Left renal pelvis (tissue), 4 donors: Measurements from ENCODE around the gene NEK9. TPM values are rescaled to one million over a fixed set of nuclear protein-coding genes. Genes with fewer than 3 reads are reported as not detected.
A peak's percentile ranks its signal among the peaks of the same experiment; 100 is the strongest.

ENCODE experiments used
- DNase-seq, 4 donors: peaks; one replicate each; pipeline ENCODE4 v3.0.0-alpha.2; 2013; ENCODE audit warnings: low read depth in 4 of 4, low spot score in 3 of 4
- polyA plus RNA-seq, 4 donors: library from polyadenylated mRNA; unstranded; fragments of 120-200 nt; gene quantifications; one replicate each; pipeline ENCODE4 v1.2.1, GENCODE V29; 2013; ENCODE audit not compliant: insufficient read length in 4 of 4

NEK9 gene
- polyA plus RNA-seq, 4 donors, result 117 to 141 (median 122) TPM

DNA sequence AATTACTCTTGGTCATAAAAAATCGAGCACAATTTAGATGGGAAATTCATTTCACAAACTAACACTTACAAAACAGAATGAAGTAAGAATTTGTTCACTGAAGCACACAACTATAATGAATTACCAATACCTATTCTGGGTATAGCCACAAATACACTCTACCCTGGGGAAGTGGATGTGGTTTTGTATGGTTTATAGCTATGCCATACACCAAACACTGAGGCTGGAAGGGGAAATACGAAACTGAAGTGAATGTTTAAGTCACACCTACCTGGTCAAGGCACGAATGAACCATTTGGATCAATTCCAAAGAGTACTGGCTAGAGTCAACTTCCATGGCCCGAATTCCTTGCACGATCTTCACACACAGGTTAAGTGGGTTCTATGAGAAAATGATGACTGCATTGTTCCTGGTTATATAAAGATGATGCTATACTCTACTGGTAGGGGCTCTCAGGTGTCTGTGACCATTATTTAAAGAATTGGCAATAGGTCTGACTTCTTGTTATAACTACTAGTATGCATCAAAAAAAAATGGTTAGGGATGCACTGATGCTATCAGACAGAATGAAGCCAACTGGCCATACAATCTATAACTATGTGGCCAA is 12.8 kb downstream of the NEK9 start:
- no peak for DNase-seq

GRCh38 chr14:75109877-75110276 is 17.0 kb downstream of the NEK9 start:
- DNase-seq, result no peak

GRCh38 chr14:75107186-75107585 is 19.7 kb downstream of the NEK9 start:
- DNase-seq, result no peak

GRCh38 chr14:75101491-75101890 is 25.4 kb downstream of the NEK9 start:
- no peak for DNase-seq

- DNase-seq, result no peak
These were observed 28.2 kb downstream of the NEK9 start for GRCh38 chr14:75098682-75099081.

GRCh38 chr14:75098212-75098611 is 28.6 kb downstream of the NEK9 start:
- DNase-seq, result no peak

- no peak for DNase-seq
These were observed 29.9 kb downstream of the NEK9 start for GRCh38 chr14:75096959-75097358.

- DNase-seq, result no peak
These were observed 31.2 kb downstream of the NEK9 start for GRCh38 chr14:75095690-75096089.

GRCh38 chr14:75094896-75095295 is 32.0 kb downstream of the NEK9 start:
- DNase-seq, result no peak

DNA sequence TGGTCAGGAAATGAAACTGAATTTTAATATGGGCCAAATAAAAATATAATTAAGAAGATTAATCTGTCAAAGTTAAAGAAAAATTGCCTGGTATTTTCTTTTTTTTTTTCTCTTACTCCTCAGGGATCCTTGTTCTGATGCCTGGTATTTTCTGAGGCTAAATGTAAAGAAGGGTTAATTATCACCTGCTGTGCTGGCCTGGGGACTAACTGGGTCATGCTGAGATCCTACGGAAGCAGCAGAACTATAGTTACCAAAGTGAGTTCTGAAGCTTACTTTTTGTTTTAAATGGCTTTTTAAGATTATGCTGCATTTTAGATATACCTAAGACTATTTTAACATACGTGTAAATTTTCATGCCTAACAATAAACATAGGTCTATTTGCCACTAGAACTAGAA is 34.1 kb downstream of the NEK9 start:
- DNase-seq, result no peak

DNA sequence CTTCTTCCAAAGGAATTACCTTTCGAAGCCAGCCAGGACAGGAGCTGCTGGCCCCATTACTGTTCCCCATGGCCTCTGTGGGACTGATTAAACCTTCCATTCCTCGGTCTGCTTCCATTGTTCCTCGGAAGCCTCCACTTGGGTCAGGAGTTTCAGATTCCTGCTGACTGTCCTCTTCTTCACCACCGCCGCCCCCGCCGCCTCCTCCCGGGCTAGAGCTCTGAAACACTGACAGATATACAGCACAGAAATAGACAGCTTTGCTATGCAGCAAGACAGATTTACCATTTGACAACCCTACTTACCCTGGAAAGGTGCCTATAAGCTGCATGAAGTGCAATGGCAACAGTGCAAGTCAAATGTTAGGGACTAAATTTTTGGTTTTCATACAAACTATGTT is 35.6 kb downstream of the NEK9 start:
- DNase-seq, result no peak

- no peak for DNase-seq
These were observed 36.5 kb downstream of the NEK9 start for GRCh38 chr14:75090353-75090752.

DNA sequence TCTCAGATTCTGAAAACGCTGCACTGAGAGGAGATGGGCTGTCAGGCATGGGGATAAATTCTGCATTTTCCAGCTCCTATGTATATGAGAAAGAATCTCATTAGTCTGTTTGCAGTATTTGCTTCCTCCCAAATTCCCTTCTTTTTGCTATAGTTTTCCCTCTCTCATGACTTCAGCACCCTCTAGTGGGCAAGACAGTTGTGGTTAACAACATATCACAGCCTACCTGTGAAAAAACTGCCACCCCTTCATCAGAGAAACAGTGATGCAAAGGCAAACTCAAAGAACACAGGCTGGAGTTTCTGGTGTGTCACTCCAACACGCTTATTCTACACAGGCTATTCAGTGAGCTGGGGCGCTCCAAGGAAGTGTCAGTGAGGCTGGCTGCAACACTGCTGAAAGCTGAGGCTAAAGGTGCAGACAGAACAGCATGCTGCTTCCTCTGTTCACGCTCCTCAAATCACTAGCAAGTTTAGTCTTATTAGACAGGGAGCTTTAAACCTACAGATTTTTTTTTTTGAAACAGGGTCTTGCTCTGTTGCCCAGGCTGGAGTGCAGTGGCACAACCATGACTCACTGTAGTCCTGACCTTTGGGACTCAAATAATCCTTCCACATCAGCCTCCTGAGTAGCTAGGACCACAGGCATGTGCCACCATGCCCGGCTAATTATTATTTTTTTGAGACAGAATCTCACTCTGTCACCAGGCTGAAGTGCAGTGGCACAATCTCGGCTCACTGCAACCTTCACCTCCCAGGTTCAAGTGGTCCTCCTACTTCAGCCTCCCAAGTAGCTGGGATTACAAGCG is 38.1 kb downstream of the NEK9 start:
- peak in 1 of 4 donors; percentile 44 for DNase-seq

DNA sequence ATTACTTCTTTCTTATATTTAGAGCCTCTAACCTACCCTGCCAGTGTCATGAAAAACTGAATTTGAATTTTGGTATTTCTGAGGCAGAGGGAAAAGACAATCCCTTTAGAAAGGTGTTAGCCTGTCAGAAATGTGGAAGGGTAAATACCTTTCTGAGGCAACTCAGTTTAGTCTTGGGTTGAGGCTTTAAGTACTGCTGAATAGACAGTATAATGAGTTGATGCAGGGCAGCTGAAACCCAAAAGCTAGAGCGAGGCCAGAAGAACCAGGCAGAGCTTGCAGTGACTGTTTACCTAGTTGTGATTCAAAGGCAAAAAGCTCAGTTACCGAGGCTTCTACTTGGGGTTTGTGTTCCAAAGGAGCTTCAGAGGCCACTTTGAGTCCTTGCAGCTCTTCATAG is 38.7 kb downstream of the NEK9 start:
- no peak for DNase-seq

GRCh38 chr14:75084513-75084912 is 42.3 kb downstream of the NEK9 start:
- no peak for DNase-seq

DNA sequence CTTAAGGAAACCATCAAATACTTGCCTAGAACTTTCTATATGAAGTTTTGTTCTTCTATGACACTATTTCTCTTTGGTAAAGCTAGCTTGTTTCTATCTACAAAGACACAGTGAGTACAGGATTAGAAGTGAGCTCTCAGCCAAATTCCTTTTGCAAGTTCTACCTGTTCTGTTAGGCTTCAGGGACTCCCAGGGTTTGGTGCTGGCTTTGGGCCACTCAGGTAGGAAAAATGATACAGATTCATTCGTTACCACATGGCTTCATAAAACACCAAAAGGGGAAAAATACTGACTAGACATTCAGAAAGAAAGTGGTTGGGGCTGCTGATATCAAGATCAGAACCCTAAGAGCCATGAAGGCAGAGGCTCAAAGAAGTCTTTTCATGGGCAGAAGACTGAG is 43.6 kb downstream of the NEK9 start:
- no peak for DNase-seq

DNA sequence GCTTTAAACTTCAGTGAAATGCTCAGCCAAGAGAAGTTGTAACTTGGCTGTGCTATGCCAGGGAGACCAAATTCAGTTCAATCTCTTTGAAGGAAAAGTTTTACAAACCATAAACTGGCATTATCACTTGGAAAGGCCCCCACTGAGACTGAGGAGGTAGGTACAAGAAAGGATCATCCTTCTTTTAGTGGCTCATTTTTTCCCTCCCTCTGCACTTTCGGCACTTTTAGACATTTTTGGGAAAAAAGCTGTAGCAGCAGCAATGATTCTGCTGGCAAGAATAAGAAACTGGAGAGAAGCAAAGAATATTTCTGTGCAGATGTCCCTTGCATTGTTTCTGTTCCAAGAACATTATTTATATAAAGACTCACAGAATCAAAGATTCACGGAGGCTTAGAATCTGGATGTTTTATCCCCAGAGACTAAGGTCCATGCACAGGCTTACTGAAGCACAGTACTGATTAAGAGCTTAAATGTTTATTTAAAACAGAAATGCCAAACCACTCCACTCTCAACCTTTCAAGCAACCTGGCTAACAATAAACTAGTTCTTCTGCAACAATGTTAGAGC is 45.1 kb downstream of the NEK9 start:
- DNase-seq, result no peak

GRCh38 chr14:75079521-75079920 is 47.3 kb downstream of the NEK9 start:
- no peak for DNase-seq

DNA sequence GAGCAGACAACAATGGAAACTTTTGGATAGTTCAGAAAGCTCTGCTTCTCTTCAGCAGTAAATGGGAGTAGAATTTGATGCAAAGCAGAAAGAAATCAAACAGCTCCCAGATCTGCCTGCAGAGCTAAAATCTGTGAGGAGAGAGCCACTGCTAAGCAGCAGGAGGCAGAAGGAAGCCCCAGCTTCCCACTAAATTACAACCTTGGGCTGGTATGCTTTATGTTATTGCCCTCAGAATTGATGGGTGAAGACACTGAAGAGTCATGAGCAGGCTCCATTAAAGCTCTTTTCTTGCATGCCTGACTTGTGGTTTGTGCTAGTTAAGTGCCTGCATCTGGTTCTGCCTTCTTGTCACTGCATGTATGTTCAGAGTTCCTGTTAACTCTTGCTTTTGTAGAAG is 49.1 kb downstream of the NEK9 start:
- DNase-seq, result no peak

- DNase-seq, result no peak
These were observed 56.5 kb downstream of the NEK9 start for GRCh38 chr14:75070383-75070782.

GRCh38 chr14:75069811-75070145 is 57.1 kb downstream of the NEK9 start:
- no peak for DNase-seq

- DNase-seq, result peak; percentile 74 to 87 (median 78)
These were observed 57.6 kb downstream of the NEK9 start, which contains the start of gene ZC2HC1C for GRCh38 chr14:75069121-75069810. Gene ZC2HC1C, plus strand, starts transcription at chr14:75069641. Its CDS starts 933 bp downstream, at chr14:75070574.
